Activated CD4-positive, CD25-positive, alpha-beta regulatory T cell treated with anti-CD3 and anti-CD28 coated beads, Interleukin-2, amount 50 U/mL, for 72 hours (primary cell): ENCODE data around the gene ZCCHC3.
"Not testable (repeated sequence)": the region's sequence is repeated elsewhere in the genome, so short reads cannot be mapped to it uniquely, and the experiment has no call there.

ENCODE experiments used
- DNase-seq: peaks from one replicate; pipeline ENCODE4 v3.0.0; 2021

The ZCCHC3 gene

DNA sequence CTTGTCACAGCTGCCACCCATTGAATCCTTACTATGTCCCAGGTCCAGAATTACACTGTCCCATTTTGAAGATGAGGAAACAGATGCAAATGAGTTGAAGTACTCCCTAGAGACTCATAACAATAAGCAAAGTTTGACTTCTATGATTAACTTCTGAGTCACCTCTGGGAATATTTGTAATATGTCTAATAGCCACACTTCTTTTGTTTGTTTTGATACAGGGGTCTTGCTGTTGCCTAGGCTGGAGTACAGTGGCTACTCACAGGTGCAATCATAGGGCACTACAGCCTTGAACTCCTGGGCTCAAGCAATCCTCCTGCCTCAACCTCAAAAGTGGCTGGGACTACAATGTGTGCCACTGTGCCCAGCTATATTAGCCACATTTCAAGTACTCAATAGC is 16.6 kb downstream of the ZCCHC3 start:
- DNase-seq: no peak

DNA sequence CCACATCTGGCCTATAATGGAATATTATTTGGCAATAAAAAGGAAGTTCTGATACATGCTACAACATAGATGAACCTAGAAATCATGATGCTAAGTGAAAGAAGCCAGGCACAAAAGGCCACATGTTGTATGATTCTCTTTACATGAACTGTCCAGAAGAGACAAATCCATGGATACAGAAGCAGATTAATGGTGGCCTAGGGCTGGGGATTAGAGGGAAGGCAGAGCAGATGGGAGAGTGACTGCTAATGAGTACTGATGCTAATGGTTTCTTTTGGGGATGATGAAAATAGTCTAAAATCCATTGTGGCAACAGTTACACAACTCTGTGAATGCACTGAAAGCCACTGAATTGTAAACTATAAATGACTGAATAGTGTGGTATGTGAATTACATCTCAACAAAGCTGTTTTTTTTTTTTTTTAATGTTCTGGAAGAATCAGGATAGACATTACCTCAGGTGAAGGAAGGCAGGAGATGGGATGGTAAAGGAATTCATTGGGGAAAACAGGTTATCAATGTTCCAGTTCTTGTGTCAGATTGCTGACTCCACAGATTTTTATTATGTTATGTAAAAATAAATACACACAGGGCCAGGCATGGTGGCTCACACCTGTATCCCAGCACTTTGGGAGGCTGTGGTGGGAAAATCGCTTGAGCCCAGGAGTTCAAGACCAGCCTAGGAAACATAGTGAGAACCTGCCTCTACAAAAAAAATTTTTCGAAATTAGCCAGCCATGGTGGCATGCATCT is 19.1 kb downstream of the ZCCHC3 start:
- no peak for DNase-seq

GRCh38 chr20:324177-325044 is 27.0 kb downstream of the ZCCHC3 start:
- peak; percentile 90 for DNase-seq

GRCh38 chr20:325045-325888 is 27.9 kb downstream of the ZCCHC3 start, which contains the start of gene SOX12:
Gene SOX12, plus strand, starts transcription at chr20:325552. Its CDS starts 373 bp downstream, at chr20:325925.
- DNase-seq: peak; percentile 98

GRCh38 chr20:325889-326644 is 28.7 kb downstream of the ZCCHC3 start:
- peak; percentile 67 for DNase-seq

GRCh38 chr20:326645-327185 is 29.3 kb downstream of the ZCCHC3 start:
- no peak for DNase-seq

DNA sequence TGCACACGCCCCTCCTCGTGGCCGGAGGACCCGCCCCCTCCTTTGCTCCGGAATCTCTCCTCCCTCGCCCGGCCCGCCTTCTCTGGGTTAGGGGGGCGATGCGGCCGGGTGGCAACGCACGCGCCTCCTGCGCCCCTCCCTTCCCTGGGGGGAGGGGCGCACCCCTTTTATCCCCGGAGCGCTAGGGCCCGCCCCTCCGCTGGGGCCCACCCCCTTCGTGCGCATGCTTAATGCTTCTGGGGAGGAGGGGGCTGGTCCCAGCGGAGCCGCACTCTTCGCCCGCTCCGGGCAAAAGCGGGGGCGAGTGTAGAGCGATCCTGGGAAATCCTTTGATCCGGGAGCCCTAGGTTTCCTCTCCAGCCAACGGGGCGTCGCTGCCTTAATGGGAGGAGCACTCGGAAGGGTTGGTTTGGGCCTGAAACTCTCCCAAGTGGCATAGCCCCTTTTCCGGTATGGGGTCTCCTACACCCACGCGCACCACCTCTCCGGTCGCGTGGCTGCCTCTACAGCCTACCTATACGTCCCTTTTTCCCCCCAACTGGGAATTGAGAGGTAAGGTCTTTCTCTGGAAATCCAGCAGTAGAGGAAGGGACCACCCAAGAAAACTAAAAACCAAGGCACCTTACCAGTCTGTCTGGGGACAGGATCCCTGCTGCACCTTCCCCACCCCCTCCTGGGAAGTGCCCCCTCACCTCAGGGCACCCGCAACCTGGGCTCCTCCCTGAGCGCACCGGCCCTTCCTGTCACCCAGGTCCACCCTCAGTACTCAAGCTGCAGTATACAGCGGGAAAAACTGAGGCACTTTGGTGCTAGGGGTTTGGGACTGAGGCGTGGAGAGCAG is 30.0 kb downstream of the ZCCHC3 start:
- DNase-seq: peak; percentile 60

- DNase-seq: no peak
Observed at GRCh38 chr20:328027-328974, 30.9 kb downstream of the ZCCHC3 start.

- no peak for DNase-seq
Observed at GRCh38 chr20:328975-329695, 31.8 kb downstream of the ZCCHC3 start.

- no peak for DNase-seq
Observed at GRCh38 chr20:329851-330232, 32.5 kb downstream of the ZCCHC3 start.

GRCh38 chr20:330233-331149 is 33.1 kb downstream of the ZCCHC3 start:
- peak; percentile 57 for DNase-seq

- no peak for DNase-seq
Observed at GRCh38 chr20:334578-334977, 37.2 kb downstream of the ZCCHC3 start.

DNA sequence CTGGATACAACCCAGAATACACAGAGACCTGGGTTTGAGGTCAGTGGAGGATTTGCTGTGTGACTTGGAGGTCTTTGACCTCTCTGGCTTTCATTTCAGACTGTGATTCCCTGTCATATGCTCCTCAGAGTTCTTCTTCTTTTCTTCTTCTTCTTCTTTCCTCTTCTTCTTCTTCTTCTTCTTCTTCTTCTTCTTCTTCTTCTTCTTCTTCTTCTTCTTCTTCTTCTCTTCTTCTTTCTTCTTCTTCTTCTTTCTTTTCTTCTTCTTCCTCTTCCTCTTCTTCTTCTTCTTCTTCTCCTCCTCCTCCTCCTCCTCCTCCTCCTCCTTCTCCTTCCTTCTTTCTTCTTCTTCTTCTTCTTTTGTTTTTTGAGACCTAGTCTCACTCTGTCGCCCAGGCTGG is 38.7 kb downstream of the ZCCHC3 start:
- DNase-seq: not testable (repeated sequence)

DNA sequence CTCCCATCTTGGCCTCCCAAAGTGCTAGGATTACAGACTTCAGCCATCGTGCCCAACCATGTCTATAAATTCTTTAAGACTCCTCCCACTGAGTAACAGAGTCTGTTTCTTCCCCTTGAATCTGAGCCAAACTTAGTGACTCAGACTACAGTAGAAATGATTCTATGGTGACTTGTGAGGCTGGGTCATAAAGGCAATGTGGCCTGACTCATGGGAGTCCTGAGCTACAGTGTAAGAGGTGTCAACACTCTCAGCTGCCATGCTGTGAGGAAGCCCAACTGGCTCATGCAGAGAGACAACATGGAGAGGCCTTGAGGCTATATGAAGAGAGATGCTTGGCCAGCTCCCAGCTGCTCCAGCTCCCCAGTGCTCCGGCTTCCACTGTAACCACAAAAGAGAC is 44.3 kb downstream of the ZCCHC3 start:
- no peak for DNase-seq

DNA sequence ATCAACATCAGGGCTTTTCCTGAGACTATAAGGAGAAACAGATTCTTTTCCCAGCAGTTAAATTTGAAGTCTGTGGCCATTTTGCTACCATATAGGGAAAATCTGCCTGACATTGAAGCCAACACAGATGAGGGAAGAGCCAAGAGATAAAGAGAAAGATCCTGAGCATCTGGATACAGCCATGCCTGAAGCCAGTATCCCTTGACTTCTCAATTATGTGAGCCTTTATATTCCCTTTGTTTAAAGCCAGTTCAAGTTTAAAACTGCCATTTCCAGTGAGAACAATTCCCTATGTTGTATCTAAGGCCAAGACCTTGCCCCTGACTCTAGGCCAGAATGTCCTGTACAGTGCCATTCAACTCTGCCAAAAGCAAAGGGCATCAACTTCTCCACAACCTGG is 45.7 kb downstream of the ZCCHC3 start:
- no peak for DNase-seq

- DNase-seq: no peak
Observed at GRCh38 chr20:346033-346639, 48.8 kb downstream of the ZCCHC3 start.

GRCh38 chr20:346640-347316 is 49.4 kb downstream of the ZCCHC3 start, which contains the start of gene NRSN2:
Gene NRSN2, plus strand, starts transcription at chr20:347111. Its CDS starts 2,533 bp downstream, at chr20:349644.
- DNase-seq: peak; percentile 50
